ENCODE results near the gene TLCD3A. TPM values are rescaled to one million over a fixed set of nuclear protein-coding genes. Genes with fewer than 3 reads are reported as not detected.
"Not testable (repeated sequence)": the region's sequence is repeated elsewhere in the genome, so short reads cannot be mapped to it uniquely, and the experiment has no call there.

The TLCD3A gene
- polyA plus RNA-seq, 4 donors = 23.0 to 31.0 (median 27.2) TPM

DNA sequence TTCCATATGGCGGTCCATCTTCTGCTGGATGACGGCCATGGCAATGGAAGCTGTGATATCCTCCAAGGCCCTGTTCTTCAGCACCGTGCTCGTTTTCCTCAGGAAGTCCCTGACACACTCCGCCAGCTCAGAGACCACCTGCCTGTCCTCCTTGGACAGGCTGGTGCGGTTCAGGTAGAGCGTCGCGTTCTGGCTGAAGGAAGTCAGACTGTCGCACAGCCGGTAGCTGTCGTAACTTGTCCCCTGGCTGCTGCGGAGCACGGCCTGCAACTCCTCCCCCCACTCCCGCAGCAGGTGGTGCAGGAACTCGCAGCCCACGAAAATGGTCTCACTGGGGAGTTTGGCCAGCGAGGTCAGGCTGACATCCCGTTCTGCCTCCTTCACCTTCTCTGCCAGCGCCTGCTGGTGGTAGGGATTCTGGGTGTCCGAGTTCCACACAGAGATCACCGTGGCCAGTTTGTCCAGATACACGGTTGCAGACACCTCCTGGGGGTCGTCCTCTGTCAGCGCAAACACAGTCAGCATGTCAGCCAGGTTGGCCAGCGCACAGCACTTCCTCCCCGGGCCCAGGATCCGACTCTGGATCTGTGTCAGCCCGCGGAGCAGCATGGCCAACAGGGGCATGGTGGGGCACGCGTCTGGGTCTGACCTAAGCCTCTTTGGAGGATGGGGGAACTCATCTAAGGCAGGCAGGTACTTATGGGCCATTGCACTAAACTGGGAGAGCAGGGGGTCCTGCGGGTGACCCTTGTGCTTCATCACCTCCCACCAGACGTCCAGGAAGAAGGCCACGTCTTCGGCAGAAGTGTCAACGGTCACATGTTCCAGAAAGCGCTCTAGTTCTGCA is 14.6 kb downstream of the TLCD3A start:
- no peak for DNase-seq (ENCODE audit: low read depth in 4 of 4, low spot score in 3 of 4)

DNA sequence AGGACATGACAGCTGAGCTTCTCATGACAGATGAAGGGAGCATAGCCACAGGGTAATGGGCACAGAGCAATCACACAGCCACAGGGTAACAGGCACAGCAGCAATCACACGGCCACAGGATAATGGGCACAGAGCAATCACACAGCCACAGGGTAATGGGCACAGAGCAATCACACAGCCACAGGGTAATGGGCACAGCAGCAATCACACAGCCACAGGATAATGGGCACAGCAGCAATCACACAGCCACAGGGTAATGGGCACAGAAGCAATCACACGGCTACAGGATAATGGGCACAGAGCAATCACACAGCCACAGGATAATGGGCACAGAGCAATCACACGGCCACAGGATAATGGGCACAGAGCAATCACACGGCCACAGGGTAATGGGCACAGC is 16.2 kb downstream of the TLCD3A start:
- not testable (repeated sequence) for DNase-seq (ENCODE audit: low read depth in 4 of 4, low spot score in 3 of 4)

DNA sequence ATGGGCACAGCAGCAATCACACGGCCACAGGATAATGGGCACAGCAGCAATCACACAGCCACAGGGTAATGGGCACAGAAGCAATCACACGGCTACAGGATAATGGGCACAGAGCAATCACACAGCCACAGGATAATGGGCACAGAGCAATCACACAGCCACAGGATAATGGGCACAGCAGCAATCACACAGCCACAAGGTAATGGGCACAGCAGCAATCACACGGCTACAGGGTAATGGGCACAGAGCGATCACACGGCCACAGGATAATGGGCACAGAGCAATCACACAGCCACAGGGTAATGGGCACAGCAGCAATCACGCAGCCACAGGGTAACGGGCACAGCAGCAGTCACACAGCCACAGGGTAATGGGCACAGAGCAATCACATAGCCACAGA is 17.0 kb downstream of the TLCD3A start:
- not testable (repeated sequence) for DNase-seq (ENCODE audit: low read depth in 4 of 4, low spot score in 3 of 4)

DNA sequence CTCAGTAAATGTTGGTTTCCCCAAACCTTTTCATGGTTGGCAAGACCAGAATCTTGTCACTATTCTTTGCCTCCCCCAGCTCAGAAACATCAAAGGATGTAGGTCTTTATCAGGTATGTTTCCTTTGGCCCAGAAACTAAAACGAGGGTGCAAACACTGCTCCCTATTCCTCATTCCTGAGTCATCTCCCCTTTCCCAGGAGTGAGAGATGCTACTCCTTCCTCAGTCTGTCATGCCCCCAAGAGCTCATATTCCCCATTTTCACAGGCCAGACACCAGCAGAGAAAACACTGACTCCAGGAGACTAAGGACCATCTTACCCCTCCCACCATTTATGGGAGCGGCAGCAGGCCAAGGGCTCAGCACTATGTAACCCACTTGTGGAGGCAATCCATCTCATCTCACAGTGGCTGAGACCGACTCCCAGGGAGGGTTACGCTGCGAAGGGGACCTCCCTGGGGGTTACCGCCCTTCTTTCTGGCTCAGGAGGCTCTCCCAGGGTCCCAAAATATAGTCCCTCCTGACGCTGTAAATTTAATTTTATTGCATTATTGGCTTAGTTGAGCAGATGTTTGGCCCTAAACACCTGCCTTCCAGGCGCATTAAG is 18.1 kb downstream of the TLCD3A start:
- DNase-seq (ENCODE audit: low read depth in 4 of 4, low spot score in 3 of 4) = no peak

DNA sequence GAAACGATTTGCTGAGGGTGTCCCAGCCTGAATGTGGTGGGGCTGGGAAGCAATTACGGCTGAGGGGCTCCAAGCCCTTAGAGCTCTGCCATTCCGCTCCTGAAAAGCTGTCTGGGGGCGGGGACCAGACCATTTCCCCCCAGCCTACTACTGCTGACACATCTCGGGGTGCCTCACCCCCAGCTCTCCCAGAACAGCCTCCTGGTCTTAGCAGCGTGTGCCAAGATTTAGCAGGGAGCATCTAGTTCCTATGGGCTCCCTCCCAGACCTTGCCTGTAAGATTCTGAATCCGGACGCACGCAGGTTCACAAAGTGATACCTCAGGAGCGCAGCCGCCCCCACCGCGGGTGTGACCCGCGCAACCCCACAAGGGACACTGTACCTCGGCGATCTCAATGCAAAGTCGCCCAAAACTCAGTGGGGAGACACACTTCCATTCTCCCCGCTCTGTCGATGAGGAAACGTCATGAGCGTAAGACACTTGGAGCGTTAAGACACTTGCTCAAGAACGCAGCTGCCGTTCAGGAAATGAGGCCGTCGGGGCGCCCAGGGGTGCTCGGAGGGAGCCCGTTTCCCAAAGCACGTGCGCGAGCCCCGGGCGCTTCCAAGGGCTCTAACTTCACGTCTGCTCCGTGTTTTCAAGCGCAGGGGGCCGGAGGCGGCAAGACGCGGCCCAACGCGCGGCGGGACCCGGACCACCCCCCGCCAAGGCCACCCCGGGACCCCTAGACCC is 19.0 kb downstream of the TLCD3A start:
- DNase-seq (ENCODE audit: low read depth in 4 of 4, low spot score in 3 of 4) = no peak

DNA sequence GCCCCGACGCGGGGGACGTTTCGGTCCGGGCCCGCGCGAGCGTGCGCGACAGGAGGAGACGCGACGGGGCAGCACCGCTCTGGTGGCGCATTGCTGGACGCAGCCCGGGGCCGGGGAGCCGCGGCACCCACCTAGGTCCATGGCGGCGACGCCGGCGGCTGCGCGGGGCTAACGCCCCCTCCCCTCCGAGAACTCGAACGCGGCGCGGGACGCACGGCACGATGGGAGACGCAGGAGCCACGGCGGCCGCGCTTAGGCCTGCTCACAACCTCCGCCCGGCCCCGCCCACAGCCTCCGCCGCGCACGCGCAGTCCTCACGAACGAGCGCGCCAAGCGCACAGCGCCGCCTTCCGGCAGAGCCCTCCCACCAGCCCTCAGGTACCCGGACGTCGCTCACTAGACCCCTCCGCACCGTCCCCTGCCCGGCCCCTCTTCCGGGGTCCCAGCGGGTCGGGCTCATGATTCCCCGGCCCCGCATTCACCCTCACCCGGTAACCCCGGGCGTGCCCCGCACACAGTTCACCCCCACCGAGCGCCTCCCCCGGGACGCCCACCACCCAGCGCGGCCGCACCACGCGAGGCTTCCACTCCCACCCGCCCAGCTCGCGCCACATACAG is 19.7 kb downstream of the TLCD3A start, which contains the start of gene GEMIN4:
TSS of gene GEMIN4 (minus strand) at position 263 of the 618 bp plus-strand sequence. CDS start at position 141, 122 bp downstream.
- DNase-seq (ENCODE audit: low read depth in 4 of 4, low spot score in 3 of 4) = peak; percentile 83 to 88 (median 86)

DNA sequence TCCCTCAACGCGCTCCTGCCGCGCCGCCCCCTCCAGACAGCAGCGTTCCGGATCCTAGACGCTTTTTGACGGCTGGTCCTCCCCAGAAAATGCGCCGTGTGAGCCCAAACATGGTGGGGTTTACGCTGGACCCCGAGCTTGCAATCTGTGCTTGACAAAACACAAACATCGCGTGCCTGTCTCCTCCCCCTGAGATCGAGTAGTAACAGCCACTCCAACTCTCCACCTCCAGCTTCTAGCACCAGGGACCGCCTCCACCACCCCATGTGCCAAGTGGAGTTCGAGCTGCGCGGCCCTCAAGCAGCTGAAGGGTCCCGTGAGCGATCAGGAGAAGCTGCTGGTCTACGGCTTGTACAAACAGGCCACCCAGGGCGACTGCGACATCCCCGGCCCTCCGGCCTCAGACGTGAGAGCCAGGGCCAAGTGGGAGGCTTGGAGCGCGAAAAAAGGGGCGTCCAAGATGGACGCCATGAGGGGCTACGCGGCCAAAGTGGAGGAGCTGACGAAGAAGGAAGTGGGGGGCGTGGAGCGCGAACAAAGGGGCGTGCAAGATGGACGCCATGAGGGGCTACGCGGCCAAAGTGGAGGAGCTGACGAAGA is 20.3 kb downstream of the TLCD3A start:
- peak in 2 of 4 donors; percentile 36 to 46 for DNase-seq (ENCODE audit: low read depth in 4 of 4, low spot score in 3 of 4)

DNA sequence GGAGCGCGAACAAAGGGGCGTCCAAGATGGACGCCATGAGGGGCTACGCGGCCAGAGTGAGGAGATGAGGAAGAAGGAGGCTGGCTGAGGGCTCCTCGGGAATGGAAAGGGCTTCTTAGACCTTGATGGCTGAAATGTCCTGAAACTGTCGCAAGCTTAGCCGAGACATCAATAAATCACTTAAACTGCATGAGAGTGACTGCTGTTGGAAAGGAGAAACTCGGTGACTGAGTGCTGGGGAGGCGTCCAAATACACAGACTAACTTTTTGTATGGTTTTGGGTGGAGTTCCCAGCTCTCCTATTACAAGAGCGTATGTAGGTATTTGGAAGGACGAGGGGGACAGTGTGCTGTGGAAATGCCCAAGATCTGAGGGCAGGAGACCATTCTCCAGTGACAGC is 21.0 kb downstream of the TLCD3A start:
- DNase-seq (ENCODE audit: low read depth in 4 of 4, low spot score in 3 of 4) = no peak

DNA sequence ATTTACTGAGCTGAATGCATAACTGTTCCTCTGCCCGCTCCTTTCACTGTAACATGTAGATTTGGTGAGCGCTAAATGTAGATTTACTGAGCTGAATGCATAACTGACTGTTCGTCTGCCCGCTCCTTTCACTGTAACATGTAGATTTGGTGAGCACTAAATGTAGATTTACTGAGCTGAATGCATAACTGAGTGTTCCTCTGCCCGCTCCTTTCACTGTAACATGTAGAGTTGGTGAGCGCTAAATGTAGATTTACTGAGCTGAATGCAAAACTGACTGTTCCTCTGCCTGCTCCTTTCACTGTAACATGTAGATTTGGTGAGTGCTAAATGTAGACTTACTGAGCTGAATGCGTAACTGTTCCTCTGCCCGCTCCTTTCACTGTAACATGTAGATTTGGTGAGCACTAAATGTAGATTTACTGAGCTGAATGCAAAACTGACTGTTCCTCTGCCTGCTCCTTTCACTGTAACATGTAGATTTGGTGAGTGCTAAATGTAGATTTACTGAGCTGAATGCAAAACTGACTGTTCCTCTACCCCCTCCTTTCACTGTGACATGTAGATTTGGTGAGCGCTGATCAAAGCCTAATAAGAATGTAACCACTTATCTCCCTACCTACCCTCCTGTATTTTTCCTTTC is 23.0 kb downstream of the TLCD3A start:
- DNase-seq (ENCODE audit: low read depth in 4 of 4, low spot score in 3 of 4) = not testable (repeated sequence)

DNA sequence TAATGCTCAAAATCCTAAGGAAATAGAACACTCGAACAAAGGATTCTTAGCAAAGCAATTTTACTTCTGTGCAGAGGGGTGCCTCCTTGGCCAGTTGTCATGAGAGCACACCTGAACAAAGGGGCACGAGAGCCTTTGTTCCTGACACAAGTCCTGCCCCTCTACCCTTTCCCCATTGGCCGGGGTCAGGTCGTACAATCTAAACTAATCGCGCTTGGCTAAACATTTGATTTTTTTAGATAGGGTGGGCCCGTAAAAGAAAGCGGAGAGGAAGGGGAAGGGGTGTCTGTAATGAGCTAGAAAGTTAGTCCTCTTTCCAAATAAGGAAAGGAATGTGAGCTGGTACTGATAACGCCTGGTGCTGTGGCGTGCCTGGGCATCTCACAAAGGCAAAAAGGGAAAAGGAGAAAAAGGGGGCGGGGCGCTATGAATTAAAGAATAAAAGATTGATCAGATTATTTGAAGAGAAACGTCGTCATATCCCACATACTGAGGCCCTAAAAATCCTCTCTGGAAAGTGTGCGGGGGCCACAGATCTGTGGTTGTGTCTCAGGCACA is 23.7 kb downstream of the TLCD3A start:
- not testable (repeated sequence) for DNase-seq (ENCODE audit: low read depth in 4 of 4, low spot score in 3 of 4)

DNA sequence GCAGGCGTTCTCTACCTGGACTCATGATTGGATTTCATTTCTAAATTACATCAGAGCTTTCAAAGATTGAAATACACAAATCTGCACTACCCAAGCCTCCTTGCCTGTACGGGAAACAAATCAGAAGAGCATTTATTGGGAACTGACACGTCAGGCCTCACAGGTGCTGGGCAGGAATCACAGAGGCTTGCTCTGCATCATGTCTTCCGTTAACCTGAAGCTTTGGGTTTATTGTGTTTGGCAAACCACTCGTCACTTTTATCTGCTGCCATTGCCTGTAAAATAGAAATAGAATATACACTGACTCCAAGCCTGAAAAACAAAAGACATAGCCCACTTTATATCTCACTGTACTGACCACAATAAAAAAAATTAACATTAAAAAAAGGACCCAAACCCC is 27.6 kb downstream of the TLCD3A start:
- DNase-seq (ENCODE audit: low read depth in 4 of 4, low spot score in 3 of 4) = no peak

DNA sequence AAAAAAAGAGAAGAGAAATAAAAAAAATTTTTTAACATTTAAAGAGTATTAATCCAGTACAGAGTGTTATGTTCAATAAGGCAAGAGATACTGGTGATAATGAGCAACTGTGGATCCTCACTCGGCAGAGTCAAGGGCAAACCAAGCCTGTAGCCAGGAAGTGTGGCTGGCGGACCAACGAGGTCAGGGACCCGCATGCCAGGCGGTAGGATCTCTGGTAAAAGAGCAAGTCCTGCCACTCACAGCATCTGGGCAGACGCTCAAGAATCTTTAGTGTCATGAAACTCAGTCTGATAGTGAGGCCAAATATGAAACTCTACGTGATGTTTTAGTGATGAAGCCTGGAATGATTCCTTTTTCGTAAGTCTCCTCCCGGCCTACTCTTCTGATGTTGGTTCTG is 28.0 kb downstream of the TLCD3A start:
- no peak for DNase-seq (ENCODE audit: low read depth in 4 of 4, low spot score in 3 of 4)

DNA sequence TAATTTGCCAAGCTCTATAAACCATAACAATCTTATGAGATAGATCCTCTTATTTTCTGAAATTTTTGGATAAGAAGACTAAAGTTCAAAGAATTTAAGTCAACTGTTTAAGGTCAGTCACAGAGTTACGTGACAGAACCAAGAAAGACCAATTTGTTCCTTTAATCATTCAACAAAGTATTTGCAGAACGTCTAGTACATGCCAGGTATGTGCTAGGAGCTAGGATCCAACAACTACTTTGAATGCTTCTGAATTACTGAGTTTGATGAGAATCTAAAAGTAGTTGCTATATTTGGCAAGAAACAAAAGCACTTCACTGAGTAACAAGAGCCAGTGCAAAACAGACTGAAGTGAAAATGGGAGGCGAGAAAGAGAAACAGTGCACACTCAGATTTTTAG is 34.7 kb downstream of the TLCD3A start:
- DNase-seq (ENCODE audit: low read depth in 4 of 4, low spot score in 3 of 4) = no peak

DNA sequence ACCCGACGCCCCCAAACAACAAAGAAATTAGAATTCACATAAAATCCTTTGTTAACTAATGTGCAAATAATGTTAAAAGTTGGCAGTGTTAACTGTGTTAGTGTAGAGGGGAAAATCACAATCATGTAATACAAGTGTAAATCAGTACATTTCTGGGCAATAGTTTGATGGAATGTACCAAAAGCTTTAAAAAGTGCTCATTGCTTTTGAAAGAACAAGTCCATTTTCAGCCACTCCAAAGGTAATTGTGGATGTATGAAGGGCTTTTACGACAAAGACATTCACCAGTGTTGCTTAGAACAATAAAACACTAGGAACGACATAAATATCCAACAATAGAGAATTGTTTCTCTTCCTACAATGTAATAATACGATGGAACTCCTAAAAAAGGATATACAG is 40.6 kb downstream of the TLCD3A start:
- DNase-seq (ENCODE audit: low read depth in 4 of 4, low spot score in 3 of 4) = no peak

DNA sequence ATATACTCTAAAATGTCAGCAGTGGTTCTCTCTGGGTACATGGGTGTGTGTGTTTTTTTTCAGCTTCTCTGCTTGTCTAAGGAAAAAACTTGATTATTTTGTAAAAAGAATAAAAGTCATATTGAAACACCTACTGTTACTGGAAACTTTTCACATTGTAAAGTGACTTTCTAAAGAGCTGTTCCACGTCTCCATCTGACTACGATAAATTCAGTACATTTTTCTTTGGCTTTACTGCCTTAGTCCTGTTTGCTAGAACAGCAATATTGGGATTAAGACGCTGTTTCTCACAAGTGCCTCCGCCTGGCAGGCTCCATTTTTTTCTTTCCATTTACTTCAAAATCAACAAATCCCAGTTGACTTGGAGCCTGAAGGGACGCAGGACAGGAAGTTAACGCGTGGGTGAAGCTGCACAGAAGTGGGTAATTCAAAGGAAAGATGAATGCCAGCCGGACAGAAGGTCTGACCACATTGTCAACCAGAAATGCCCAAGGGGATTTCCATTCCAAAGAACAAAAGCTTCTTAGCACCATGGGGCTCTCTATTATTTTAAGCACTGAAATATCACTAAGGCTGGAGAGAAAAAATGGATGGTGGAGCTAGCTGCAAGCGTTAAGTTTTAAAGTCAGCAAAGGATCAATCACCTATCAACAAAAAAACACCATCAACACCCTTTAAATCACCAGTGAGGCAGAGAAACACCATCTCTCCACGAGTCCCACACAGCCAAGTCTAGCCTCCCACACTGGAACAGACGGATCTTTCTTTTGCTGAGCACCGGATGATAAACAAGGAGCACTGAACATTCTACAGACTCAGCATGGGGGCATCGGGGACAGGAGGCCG is 41.3 kb downstream of the TLCD3A start:
- DNase-seq (ENCODE audit: low read depth in 4 of 4, low spot score in 3 of 4) = no peak

DNA sequence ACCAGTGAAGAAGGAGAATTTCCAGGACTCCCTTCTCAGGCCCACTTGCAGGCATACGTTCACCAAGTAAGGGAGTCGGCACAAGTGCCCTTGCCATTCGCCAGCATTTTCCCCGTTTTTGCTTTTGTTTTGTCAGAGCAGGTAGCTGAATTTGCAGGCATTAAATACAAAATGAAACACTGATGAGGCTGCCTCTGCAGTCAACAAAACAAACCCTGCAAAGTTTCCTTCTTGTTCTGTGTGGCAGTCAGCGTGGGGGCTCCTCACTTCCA is 41.9 kb downstream of the TLCD3A start:
- no peak for DNase-seq (ENCODE audit: low read depth in 4 of 4, low spot score in 3 of 4)

DNA sequence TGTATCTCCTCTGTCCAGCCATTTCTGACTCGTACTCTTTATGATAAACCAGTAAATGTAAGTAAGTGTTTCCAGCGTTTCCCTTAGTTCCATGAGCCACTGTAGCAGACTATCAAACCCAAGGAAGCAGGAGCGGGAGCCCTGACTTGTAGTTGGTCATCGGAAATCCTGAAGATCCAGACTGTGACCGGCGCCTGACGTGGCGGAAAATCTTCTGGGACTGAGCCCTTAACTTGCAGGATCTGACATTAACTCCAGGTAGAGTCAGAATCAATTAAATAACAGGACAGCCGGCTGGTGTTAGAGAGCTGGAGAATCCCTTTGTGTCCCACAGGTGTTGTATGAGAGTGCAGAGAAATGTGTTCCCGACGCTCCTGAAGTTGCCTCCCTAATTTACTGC is 45.7 kb downstream of the TLCD3A start:
- DNase-seq (ENCODE audit: low read depth in 4 of 4, low spot score in 3 of 4) = no peak

DNA sequence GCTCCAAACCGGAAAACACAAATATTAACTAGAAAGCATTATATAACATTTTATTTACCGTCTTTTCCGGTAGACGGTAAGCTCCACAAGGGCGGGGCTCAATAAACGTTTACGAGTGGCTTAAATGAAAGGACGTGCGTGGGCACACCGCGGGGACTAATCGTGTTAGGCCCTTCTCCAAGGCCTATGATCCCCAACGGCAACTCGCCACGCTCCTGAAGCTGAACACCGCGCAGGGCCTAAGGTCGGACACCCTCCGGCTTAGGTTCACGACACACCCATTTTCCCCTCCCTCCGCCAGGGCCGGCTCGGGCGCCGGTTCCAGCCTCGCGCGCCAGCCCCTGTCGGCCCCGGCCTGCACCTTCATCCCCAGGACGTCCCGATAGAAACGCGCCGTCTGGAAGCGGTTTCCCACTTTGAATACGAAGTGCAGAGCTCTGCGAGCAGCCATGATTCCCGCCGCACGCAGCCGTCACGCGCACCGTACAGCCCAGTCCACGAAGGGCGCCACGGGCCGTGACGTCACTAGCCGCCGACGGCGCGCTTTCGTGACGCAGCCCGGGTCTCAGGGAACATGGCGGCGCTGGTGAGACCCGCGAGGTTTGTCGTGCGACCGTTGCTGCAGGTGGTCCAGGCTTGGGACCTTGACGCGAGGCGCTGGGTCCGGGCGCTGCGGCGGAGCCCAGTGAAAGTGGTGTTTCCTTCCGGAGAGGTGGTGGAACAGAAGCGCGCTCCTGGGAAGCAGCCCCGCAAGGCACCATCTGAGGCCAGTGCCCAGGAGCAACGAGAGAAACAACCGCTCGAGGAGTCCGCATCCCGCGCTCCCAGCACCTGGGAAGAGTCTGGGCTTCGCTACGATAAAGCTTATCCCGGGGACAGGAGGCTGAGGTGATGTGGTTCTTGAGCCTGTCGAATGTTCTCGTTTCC is 49.7 kb downstream of the TLCD3A start, which contains the start of the genes GLOD4 and MRM3:
TSS of gene GLOD4 (minus strand) at position 476 of the 927 bp plus-strand sequence. CDS start at position 451, 25 bp downstream.
TSS of gene MRM3 (plus strand) at position 549 of the 927 bp plus-strand sequence. CDS start at position 575, 26 bp downstream.
- DNase-seq (ENCODE audit: low read depth in 4 of 4, low spot score in 3 of 4) = peak; percentile 78 to 84 (median 83)

Measured in left renal pelvis (tissue), 4 donors.